AG08395 (cell line): ENCODE measurements around the gene DMAC2L.
"Not testable (repeated sequence)": the region's sequence is repeated elsewhere in the genome, so short reads cannot be mapped to it uniquely, and the experiment has no call there.

Source experiments
- DNase-seq: peaks from one replicate; pipeline ENCODE4 v3.0.0; 2012; ENCODE audit warnings: mixed read lengths, low spot score

DMAC2L gene

DNA sequence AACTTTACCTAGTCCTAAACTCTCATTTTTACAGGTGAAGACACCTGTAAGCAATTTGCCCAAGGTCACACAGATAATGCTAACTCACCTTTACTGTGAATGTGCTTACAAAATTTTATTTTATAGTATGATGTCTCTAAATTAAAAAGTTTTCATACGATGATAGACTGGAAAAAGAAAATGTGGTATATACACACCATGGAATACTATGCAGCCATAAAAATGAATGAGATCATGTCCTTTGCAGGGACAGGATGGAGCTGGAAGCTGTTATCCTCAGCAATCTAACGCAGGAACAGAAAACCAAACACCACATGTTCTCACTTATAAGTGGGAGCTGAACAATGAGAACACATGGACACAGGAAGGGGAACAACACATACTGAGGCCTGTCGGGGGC, 44.2 kb downstream of the DMAC2L start:
- DNase-seq, result not testable (repeated sequence)

DNA sequence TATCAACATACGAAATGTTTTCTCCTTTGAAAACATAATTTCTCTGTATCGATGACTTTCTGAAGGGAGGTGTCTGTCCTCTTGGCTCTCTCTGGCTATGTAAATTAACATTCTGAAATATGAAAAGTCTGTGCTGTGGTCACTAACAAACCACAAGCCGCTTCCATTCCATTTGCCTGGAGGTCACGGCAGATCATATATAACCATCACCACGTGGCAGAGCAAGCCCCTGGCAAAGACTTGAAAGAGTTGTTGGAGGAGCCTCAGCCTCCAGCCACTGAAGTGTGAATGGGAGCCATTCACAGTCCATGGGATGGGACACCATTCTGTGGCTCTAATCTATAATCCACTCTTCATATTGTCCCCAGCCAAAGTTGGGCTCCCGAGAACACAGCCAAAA, 45.0 kb downstream of the DMAC2L start:
- DNase-seq, result no peak

DNA sequence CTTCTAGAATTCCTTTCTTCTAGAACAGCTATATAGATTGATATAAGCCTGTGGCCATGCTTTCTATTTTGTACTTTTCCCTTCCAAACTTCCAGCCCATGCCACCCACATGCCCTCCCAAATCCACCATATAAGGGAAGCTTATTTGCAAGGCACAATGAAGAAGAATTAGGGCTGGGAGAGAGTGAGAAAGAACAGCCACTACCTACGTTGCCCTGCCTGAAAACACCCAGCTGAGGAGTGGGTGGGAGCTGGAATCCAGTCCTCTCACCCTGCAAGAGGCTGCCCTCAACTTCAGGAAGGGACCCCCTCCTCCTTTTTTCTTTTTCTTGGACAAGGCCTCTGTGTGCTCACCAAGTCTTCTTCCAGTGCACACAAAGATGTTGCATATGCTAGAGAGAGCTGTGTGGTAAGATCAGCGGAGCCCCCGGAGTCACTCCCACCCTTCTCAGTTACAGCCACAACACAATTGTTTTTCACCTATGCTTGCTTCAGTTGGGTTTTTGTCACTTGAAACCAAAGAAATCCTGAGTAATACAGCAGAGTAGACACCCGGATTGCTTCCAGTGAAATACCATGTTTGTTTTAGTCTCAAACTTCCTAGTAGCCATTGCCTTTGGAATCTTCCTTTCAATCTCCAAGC, 45.8 kb downstream of the DMAC2L start:
- no peak for DNase-seq

DNA sequence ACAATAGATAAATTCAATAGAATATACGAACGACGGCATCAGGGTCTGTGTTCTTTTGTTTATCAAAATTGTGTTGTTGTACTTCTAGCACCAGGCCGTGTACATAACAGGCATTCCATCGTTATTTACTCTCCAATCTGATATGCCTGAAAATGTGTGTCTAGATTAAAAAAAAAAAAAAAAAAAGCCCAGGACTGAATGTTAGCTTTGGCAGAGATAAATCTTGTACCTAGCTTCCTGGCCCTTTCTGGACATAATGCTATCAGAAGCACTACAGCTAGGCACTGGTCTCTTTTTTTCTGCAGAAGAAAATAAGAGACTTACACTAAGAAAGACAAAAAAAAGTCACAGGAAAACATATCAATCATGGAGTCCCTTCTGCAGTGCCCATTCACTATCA, 47.5 kb downstream of the DMAC2L start:
- DNase-seq, result no peak

- no peak for DNase-seq
These were observed 48.0 kb downstream of the DMAC2L start for GRCh38 chr14:50360093-50360492.

DNA sequence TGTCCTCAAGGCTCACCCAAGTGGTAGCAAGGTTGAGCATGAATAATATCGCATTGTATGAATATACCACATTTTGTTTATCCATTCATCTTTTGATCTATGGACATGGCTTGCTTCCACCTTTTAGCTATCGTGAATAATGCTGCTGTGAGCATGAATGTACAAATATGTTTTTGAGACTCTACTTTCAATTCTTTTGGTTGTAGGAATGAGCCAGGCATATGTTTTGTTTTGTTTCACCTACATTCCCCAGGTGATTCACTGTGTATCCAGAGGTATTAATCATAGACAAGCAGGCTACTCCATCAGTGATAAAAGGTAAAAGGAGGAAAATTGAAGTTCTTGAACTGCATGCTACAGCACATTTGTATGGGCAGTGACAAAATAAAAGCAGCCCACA, 48.7 kb downstream of the DMAC2L start:
- DNase-seq, result no peak

DNA sequence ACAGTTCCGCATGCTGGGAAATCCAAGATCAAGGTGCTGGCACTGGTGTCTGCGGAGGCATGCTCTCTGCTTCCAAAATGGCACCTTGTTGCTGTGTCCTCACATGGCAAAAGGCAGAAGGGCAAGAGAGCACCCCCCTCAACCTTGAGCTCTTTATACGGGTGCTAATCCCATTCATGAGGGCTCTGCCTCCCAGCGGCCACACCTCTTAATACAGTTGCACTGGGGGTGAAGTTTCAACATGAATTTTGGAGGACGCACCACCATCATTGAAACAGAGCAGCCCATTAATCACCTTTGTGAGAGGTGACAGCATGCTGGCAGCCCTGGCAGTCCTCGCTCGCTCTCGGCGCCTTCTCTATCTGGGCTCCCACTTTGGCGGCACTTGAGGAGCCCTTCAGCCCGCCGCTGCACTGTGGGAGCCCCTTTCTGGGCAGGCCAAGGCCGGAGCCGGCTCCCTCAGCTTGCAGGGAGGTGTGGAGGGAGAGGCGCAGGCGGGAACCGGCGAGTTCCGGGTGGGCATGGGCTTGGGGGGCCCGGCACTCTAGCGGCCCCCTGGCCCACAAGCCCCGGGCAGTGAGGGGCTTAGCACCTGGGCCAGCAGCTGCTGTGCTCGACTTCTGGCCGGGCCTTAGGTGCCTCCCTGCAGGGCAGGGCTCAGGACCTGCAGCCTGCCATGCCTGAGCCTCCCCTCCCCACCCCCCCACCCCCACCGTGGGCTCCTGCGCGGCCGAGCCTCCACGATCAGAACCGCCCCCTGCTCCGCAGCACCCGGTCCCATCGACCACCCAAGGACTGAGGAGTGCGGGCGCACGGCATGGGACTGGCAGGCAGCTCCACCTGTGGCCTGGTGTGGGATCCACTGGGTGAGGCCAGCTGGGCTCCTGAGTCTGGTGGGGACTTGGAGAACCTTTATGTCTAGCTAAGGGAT, 49.6 kb downstream of the DMAC2L start:
- DNase-seq, result not testable (repeated sequence)

GRCh38 chr14:50362764-50363713, 50.9 kb downstream of the DMAC2L start:
- no peak for DNase-seq

DNA sequence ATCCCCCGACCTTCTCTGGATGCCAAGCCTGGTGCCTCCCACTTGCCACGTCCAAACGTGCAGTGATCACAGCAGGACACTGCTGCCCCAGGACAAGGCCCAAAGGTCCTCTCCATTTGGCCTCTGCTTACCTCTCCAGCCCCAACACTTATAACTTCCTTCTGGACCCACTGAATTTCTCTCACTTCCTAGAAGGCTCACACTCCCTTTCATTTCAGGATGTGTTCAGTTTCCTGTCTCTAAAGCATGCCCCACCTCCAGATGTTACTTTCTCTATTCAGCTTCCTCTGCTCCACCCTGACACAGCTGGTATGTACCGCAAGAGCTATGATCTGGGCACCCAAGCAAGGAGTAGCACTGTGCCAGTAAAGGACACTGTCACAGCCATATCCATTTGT, 51.6 kb downstream of the DMAC2L start:
- peak; percentile 52 for DNase-seq

- DNase-seq, result no peak
These were observed 52.7 kb downstream of the DMAC2L start for GRCh38 chr14:50364792-50365191.

DNA sequence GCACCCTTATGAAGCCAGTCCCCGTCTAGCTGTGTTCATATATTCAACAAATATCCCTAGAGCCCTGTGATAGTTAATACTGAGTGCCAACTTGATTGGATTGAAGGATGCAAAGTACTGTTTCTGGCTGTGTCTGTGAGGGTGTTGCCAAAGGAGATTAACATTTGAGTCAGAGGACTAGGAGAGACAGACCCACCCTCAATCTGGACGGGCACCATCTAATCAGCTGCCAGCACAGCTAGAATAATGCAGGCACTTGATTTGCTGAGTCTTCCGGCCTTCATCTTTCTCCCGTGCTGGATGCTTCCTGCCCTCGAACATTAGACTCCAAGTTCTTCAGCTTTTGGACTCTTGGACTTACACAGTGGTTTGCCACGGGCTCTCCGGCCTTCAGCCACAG, 53.4 kb downstream of the DMAC2L start:
- not testable (repeated sequence) for DNase-seq

DNA sequence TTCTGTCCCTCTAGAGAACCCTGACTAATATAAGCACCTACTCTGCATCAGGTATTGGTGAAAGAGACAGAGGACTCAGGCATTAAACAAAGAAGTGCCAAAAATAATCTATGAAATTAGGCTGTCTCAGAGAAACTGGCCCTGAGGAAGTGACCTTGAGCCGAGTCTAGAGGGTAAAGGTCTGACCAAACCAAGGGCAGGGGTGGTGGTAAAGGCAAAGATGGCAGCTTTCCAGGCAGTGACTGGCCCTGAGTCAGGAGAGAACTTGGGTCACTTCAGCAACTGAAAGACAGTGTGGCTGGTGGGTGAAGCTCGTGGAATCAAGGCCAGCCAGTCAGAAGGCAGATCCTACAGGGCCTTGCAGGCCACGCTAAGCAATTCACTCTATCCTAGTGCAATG, 54.0 kb downstream of the DMAC2L start:
- DNase-seq, result no peak

DNA sequence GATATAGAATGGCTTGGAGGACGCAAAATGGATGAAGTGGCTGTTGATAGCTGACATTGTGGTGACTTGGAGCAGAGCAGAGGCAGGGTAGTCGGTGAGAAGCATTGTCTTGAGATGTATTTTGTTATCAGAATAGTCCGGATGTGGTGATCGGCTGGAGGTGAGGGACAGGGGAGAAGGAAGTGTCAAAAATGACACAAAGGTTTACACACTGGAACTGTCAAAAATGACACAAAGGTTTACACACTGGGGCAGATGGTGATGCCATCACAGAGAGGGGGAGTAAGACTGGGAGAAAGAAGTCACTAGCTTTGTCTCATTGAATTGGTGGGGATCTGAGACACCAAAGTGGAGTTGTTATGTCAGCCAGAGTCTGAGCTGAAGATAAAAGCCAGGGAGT, 54.5 kb downstream of the DMAC2L start:
- no peak for DNase-seq

GRCh38 chr14:50371546-50371945, 59.4 kb downstream of the DMAC2L start:
- no peak for DNase-seq

DNA sequence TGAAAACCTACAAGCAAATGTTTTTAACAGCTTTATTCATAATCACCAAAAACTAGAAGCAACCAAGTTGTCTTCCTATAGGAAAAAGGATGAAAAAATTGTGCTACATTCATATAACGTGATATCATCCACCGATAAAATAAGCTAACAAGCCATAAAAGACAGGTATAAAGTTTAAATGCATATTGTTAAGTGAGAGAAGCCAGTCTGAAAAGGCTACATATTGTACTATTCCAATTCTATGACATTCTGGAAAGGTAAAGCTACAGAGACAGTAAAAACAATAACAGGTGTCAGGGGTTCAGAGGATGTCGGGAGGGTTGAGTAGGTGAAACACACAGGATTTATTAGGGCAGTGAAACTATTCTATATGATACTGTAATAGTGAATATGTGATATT, 61.8 kb downstream of the DMAC2L start:
- DNase-seq, result no peak

DNA sequence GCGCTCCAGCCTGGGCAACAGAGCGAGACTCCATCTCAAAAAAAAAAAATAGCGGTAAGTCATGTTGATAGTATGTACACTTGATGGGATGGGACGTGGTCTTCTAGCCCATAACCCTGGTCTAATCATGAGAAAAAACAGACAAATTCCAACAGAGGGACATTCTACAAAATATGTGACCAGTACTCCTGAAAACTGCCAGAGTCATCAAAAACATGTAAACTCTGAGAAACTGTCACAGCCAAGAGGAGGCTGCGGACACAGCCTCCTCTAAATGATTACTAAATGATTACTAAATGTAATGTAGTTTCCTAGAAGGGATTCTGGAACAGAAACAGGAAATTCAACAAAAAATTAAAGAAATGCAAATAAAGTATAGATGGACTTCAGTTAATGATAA, 63.6 kb downstream of the DMAC2L start:
- DNase-seq, result no peak
